NCI-H2081 treated with DMSO at 0.1 percent for 48 hours (cell line): ENCODE results near the gene OR10A2.
"Not testable (repeated sequence)": the region's sequence is repeated elsewhere in the genome, so short reads cannot be mapped to it uniquely, and the experiment has no call there.

Experiments
- DNase-seq: peaks from one replicate; lab custom pipeline; 2025; lab: John Stamatoyannopoulos, UW

The OR10A2 gene

GRCh38 chr11:6887711-6888110, 24.9 kb downstream of the OR10A2 start:
- not testable (repeated sequence) for DNase-seq

GRCh38 chr11:6888830-6889229, 26.0 kb downstream of the OR10A2 start:
- DNase-seq: no peak

GRCh38 chr11:6889835-6890234, 27.0 kb downstream of the OR10A2 start:
- no peak for DNase-seq

- DNase-seq: no peak
These were observed 29.5 kb downstream of the OR10A2 start, which contains the start of gene OR2D2 for GRCh38 chr11:6892400-6892799. Gene OR2D2 (minus strand): TSS chr11:6892500. CDS start chr11:6892500, 0 bp downstream.

- no peak for DNase-seq
These were observed 31.2 kb downstream of the OR10A2 start for GRCh38 chr11:6894097-6894496.

- no peak for DNase-seq
These were observed 32.2 kb downstream of the OR10A2 start for GRCh38 chr11:6895010-6895409.

GRCh38 chr11:6898911-6899310, 36.1 kb downstream of the OR10A2 start:
- DNase-seq: no peak

- DNase-seq: no peak
These were observed 37.6 kb downstream of the OR10A2 start for GRCh38 chr11:6900327-6900999.

- DNase-seq: not testable (repeated sequence)
These were observed 41.9 kb downstream of the OR10A2 start for GRCh38 chr11:6904804-6905203.

GRCh38 chr11:6911378-6911777, 48.5 kb downstream of the OR10A2 start:
- no peak for DNase-seq

- no peak for DNase-seq
These were observed 49.1 kb downstream of the OR10A2 start for GRCh38 chr11:6911948-6912347.

- no peak for DNase-seq
These were observed 56.8 kb downstream of the OR10A2 start for GRCh38 chr11:6919698-6920097.

- DNase-seq: no peak
These were observed 57.8 kb downstream of the OR10A2 start, which contains the start of gene OR2D3 for GRCh38 chr11:6920702-6921101. Gene OR2D3 (plus strand): TSS chr11:6921002. CDS start chr11:6921002, 0 bp downstream.
